Ectodermal cell (in vitro differentiated cells): ENCODE measurements around the gene SLC48A1.

ENCODE experiments used
- H3K27ac ChIP-seq: 2 replicates; pipeline ENCODE4 v1.7.0; 2013; ENCODE audit warnings: mild to moderate bottlenecking, low read depth, low read length; ENCODE audit not compliant: insufficient read depth, poor library complexity, severe bottlenecking
- H3K27me3 ChIP-seq: 2 replicates; pipeline ENCODE4 v1.7.0; 2013; ENCODE audit warnings: mild to moderate bottlenecking, low read length; ENCODE audit not compliant: insufficient read depth, control insufficient read depth, poor library complexity, severe bottlenecking
- H3K36me3 ChIP-seq: one replicate; pipeline ENCODE4 v1.7.0; 2013; ENCODE audit warnings: low read length; ENCODE audit not compliant: control insufficient read depth, insufficient read depth
- H3K4me1 ChIP-seq: one replicate; pipeline ENCODE4 v1.7.0; 2013; ENCODE audit warnings: low read length; ENCODE audit not compliant: control insufficient read depth, insufficient read depth
- H3K4me3 ChIP-seq: 2 replicates; pipeline ENCODE4 v1.7.0; 2013; ENCODE audit warnings: low read depth, low read length, control low read depth; ENCODE audit not compliant: insufficient read depth
- H3K9me3 ChIP-seq: 2 replicates; pipeline ENCODE4 v1.7.0; 2013; ENCODE audit warnings: mild to moderate bottlenecking, low read length, moderate library complexity; ENCODE audit not compliant: control insufficient read depth
- WGBS, 2 experiments: methylation state at CpG; one replicate each; pipeline ENCODE4 v1.1.7; 2013; ENCODE audit warnings: missing lambda C conversion rate in 2 of 2; 5-methylcytosine and 5-hydroxymethylcytosine counted together

SLC48A1 gene

GRCh38 chr12:47743311-47743860 is 29.7 kb upstream of the SLC48A1 start:
- no peaks in the 10 kb centered on the region for H3K27me3 ChIP-seq
- no peak overlapping the region for H3K4me3 ChIP-seq
- H3K36me3 ChIP-seq: no peaks in the 10 kb centered on the region
- H3K4me1 ChIP-seq: peaks cover 15% of the 10 kb centered on the region
- WGBS, 2 experiments: 89 to 92% methylated on average over 9 of the region's 9 CpGs
- no peak overlapping the region for H3K27ac ChIP-seq
- H3K9me3 ChIP-seq: no peaks in the 10 kb centered on the region

- 48 to 55% methylated on average over 10 of the region's 10 CpGs for WGBS, 2 experiments
- Histone ChIP-seq H3K36me3 (no peaks in the 10 kb centered on the region), H3K27ac (no peak overlapping the region), H3K27me3 (no peaks in the 10 kb centered on the region), H3K4me1 (peaks cover 15% of the 10 kb centered on the region), H3K4me3 (no peak overlapping the region), H3K9me3 (no peaks in the 10 kb centered on the region)
Measured at GRCh38 chr12:47744005-47744651, 28.9 kb upstream of the SLC48A1 start.

- 77 to 79% methylated on average over 8 of the region's 8 CpGs for WGBS, 2 experiments
- Histone ChIP-seq H3K27me3 (no peaks in the 10 kb centered on the region), H3K4me3 (no peak overlapping the region), H3K9me3 (no peaks in the 10 kb centered on the region), H3K36me3 (no peaks in the 10 kb centered on the region), H3K4me1 (peaks cover 15% of the 10 kb centered on the region), H3K27ac (no peak overlapping the region)
Measured at GRCh38 chr12:47744778-47745436, 28.1 kb upstream of the SLC48A1 start.

DNA sequence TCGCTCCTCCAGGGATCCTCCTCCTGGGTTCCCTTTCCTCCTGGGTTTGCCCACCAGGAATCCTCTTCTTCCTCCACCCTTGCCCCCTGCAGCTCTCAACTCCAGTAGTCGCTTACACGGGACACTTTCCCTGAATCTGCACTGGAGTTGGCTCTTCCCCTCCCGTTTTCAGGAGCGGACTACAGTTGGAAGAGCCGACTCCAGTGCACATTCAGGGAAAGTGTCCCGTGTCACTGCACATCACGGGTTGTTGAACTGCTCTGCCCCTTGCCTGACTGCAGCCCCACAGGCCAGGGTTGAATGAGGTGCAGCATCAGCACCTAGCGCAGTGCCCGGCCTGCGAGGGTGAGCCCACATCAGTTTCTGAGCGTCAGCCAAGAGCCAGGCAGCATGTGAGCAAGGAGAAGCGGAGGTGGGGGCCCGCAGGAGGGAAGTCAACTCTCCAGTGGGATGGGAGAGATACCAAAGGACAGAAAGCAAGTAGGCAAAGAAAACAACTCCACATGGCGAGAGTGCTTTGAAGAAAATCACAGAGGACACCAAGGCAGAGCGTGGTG is 27.5 kb upstream of the SLC48A1 start:
- no peaks in the 10 kb centered on the region for H3K9me3 ChIP-seq
- H3K36me3 ChIP-seq: no peaks in the 10 kb centered on the region
- 89 to 90% methylated on average over 16 of the region's 16 CpGs for WGBS, 2 experiments
- H3K4me3 ChIP-seq: no peak overlapping the region
- no peak overlapping the region for H3K27ac ChIP-seq
- H3K4me1 ChIP-seq: peaks cover 11% of the 10 kb centered on the region
- no peaks in the 10 kb centered on the region for H3K27me3 ChIP-seq

GRCh38 chr12:47746073-47746472 is 27.0 kb upstream of the SLC48A1 start:
- 90 to 96% methylated on average over 5 of the region's 5 CpGs for WGBS, 2 experiments
- H3K36me3 ChIP-seq: no peaks in the 10 kb centered on the region
- H3K27me3 ChIP-seq: no peaks in the 10 kb centered on the region
- H3K9me3 ChIP-seq: no peaks in the 10 kb centered on the region
- peaks cover 6% of the 10 kb centered on the region for H3K4me1 ChIP-seq
- H3K4me3 ChIP-seq: no peak overlapping the region
- no peak overlapping the region for H3K27ac ChIP-seq

GRCh38 chr12:47746523-47746922 is 26.5 kb upstream of the SLC48A1 start:
- H3K27ac ChIP-seq: no peak overlapping the region
- 91 to 93% methylated on average over 7 of the region's 7 CpGs for WGBS, 2 experiments
- H3K36me3 ChIP-seq: no peaks in the 10 kb centered on the region
- H3K27me3 ChIP-seq: no peaks in the 10 kb centered on the region
- H3K9me3 ChIP-seq: no peaks in the 10 kb centered on the region
- H3K4me1 ChIP-seq: peaks cover 5% of the 10 kb centered on the region
- no peak overlapping the region for H3K4me3 ChIP-seq

DNA sequence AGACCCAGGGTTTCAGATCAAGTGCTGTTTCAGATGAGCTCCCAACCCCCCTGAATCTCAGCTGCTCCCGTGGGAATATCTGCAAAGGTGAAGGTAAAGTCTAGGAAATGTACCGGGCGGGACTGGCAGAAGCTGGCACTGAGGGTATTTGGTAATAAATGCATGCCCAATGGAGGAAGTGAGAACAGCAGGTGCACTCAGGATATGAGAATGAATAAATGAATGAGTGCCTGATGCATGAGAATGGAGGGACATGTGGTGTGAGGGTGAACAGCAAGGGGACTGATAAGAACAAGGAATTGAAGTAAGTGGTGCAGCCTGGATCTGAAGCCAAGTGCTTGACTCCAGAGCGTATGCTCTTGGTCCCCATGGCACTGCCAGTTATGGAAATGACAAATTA is 25.9 kb upstream of the SLC48A1 start:
- no peak overlapping the region for H3K27ac ChIP-seq
- H3K36me3 ChIP-seq: no peaks in the 10 kb centered on the region
- no peaks in the 10 kb centered on the region for H3K27me3 ChIP-seq
- 92 to 94% methylated on average over 4 of the region's 4 CpGs for WGBS, 2 experiments
- H3K4me1 ChIP-seq: peaks cover 5% of the 10 kb centered on the region
- no peak overlapping the region for H3K4me3 ChIP-seq
- H3K9me3 ChIP-seq: no peaks in the 10 kb centered on the region

DNA sequence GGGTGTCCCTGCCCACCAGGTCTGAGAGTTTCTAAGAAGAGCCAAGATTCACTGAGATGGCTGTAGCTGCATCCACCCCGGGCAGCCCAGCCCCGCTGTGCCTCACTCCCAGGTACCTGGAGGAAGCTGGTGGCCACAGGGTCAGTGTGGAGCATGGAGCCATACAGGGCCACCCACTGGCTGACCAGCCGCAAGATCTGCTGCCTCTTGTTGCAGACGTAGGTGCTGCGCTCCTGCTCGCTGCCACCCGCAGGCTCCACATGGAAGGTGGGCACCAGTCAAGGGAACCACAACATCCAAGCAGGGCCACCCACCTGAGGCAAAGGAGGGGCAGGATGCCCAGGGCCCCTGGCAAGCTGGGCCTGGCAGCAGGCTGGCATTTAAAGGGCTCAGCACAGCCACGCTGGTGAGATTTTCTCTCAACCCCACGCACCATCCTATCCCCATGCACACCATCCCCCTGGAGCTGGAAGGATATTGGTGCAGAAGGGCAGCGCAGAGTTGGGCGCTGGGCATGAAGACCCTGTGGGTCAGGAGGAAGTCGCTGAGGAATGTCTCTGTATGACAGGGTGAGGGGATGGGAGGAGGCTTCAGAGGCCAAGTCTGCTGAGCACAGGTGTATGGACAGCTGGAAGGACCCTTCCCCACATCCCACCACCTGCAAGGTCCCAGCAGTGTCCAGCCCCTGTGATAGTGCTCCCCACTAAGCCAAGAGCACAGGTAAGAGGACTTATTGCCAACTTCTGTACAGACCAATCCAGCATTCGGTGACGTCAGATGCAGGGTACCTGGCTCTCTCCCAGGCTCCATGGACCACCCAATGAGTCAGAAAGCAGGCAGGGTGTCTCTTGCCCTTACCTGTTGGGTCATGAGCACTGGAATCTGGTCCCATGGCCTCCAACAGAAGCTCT is 25.2 kb upstream of the SLC48A1 start:
- H3K4me1 ChIP-seq: peaks cover 5% of the 10 kb centered on the region
- WGBS, 2 experiments: 88 to 94% methylated on average over 14 of the region's 14 CpGs
- H3K9me3 ChIP-seq: no peaks in the 10 kb centered on the region
- no peaks in the 10 kb centered on the region for H3K36me3 ChIP-seq
- H3K27ac ChIP-seq: no peak overlapping the region
- no peak overlapping the region for H3K4me3 ChIP-seq
- no peaks in the 10 kb centered on the region for H3K27me3 ChIP-seq

DNA sequence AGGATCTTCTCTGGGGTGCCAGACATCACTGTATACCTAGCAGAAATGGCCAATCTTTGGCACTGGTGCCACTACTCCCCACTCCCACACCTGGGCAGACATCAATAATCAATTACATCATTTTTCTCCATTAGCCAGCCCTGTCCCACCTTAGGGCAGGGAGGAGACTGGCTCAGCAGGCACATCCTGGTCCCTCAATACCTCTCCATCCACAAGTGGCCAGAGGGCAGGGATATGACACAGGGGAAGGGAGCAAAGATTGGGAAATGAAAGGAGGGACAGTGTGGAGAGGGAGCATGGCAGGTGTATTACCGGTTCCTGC is 24.6 kb upstream of the SLC48A1 start:
- H3K27me3 ChIP-seq: no peaks in the 10 kb centered on the region
- 92 to 95% methylated on average over 1 of the region's 1 CpG for WGBS, 2 experiments
- no peaks in the 10 kb centered on the region for H3K9me3 ChIP-seq
- peaks cover 5% of the 10 kb centered on the region for H3K4me1 ChIP-seq
- no peak overlapping the region for H3K4me3 ChIP-seq
- H3K36me3 ChIP-seq: no peaks in the 10 kb centered on the region
- H3K27ac ChIP-seq: no peak overlapping the region

DNA sequence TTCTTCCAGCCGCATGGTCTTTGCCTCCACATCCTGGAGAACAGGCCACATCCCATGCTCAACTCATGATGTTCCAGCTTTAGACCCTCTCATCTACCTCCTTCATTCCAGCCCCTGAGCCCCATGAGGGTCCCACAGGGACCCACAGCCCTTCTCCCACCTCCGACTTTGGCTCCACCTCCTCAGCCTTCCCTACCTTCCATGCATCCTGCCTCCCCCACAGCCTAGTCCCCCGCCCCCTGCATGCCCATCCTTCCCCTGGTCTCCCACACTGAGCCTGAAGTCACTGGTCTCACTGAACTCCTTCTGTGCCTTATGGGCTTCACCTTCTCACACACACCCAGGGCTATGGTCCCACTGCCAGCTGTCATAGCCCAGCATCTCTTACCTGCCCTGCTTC is 24.1 kb upstream of the SLC48A1 start:
- Histone ChIP-seq H3K27me3 (no peaks in the 10 kb centered on the region), H3K9me3 (no peaks in the 10 kb centered on the region), H3K4me3 (no peak overlapping the region), H3K36me3 (no peaks in the 10 kb centered on the region), H3K4me1 (peaks cover 5% of the 10 kb centered on the region), H3K27ac (no peak overlapping the region)
- WGBS, 2 experiments: 87 to 95% methylated on average over 3 of the region's 3 CpGs
